ENCODE data around the gene RTKN. TPM values are rescaled to one million over a fixed set of nuclear protein-coding genes. Genes with fewer than 3 reads are reported as not detected.
"Not testable (repeated sequence)": the region's sequence is repeated elsewhere in the genome, so short reads cannot be mapped to it uniquely, and the experiment has no call there.

Gene RTKN
- polyA plus RNA-seq, 3 donors: 0.07 TPM; not detected in 2

- H3K4me2 ChIP-seq (replicated peaks; ENCODE audit: extremely low read depth, low read length, poor library complexity, severe bottlenecking); DNase-seq; H2AFZ ChIP-seq (ENCODE audit: insufficient read depth, low read depth, low read length, poor library complexity, severe bottlenecking); H3K9ac ChIP-seq (ENCODE audit: insufficient read depth, low read length, poor library complexity, severe bottlenecking); H3K9me3 Mint-ChIP-seq; H3K9me3 ChIP-seq (replicated peaks in 1 of 2; ENCODE audit: control insufficient read depth in 1 of 2, insufficient read depth in 1 of 2, low read length in 2 of 2); H4K20me1 ChIP-seq (ENCODE audit: insufficient read depth, low read length); H3K27ac ChIP-seq (ENCODE audit: low read depth in 1 of 2, low read length in 2 of 2); H3K27me3 ChIP-seq (ENCODE audit: control insufficient read depth in 2 of 2, insufficient read depth in 2 of 2, low read length in 2 of 2); H3K27me3 Mint-ChIP-seq (ENCODE audit: low read depth in 3 of 3): not testable (repeated sequence)
- peak overlapping the region in 3 of 7 donors; percentile 66 to 76 (median 76) for H3K27ac Mint-ChIP-seq
- H3K36me3 Mint-ChIP-seq: peaks cover 25 to 34% of the 10 kb centered on the region in 2 donors
- peak overlapping the region in 1 of 3 experiments; percentile 90 for H3K4me3 ChIP-seq (replicated peaks in 1 of 3; ENCODE audit: low read depth in 2 of 3, low read length in 3 of 3)
- intact Hi-C loops (cut with micrococcal nuclease): loop anchor here (5.0 kb wide), 1 partner anchor 68 kb away; the partner anchor contains the start of genes AUP1 (in 2 of the 2), DQX1 (in 2 of the 2) and HTRA2 (in 2 of the 2)
- peaks cover 37 to 45% of the 10 kb centered on the region in 2 donors for H3K4me1 ChIP-seq (ENCODE audit: control insufficient read depth in 1 of 2, insufficient read depth in 2 of 2, low read length in 2 of 2)
- peak overlapping the region; percentile 28 to 94 for H3K4me3 Mint-ChIP-seq
- H3K4me1 Mint-ChIP-seq: peaks cover 52% of the 10 kb centered on the region
- WGBS (ENCODE audit: insufficient coverage): 90% methylated on average over 13 of the region's 13 CpGs
- peaks cover 28% of the 10 kb centered on the region for H3K79me2 ChIP-seq (ENCODE audit: insufficient read depth, low read length)
- peaks cover 19 to 24% of the 10 kb centered on the region in 2 donors for H3K36me3 ChIP-seq (replicated peaks in 1 of 2; ENCODE audit: control insufficient read depth in 1 of 2, insufficient read depth in 2 of 2, low read length in 2 of 2)
Observed at GRCh38 chr2:74459503-74460118, 17.9 kb upstream of the RTKN start.

GRCh38 chr2:74458938-74459363, 17.2 kb upstream of the RTKN start:
- Histone ChIP-seq H3K4me1 (ENCODE audit: control insufficient read depth in 1 of 2, insufficient read depth in 2 of 2, low read length in 2 of 2) (peaks cover 35 to 42% of the 10 kb centered on the region in 2 donors), H3K9me3 (replicated peaks in 1 of 2; ENCODE audit: control insufficient read depth in 1 of 2, insufficient read depth in 1 of 2, low read length in 2 of 2) (no peaks in the 10 kb centered on the region), H3K36me3 (replicated peaks in 1 of 2; ENCODE audit: control insufficient read depth in 1 of 2, insufficient read depth in 2 of 2, low read length in 2 of 2) (peaks cover 19 to 24% of the 10 kb centered on the region in 2 donors), H3K27me3 (ENCODE audit: control insufficient read depth in 2 of 2, insufficient read depth in 2 of 2, low read length in 2 of 2) (no peaks in the 10 kb centered on the region), H3K4me3 (replicated peaks in 1 of 3; ENCODE audit: low read depth in 2 of 3, low read length in 3 of 3) (peak overlapping the region; percentile 74 to 90 (median 80)), H4K20me1 (ENCODE audit: insufficient read depth, low read length) (no peaks in the 10 kb centered on the region), H3K27ac (ENCODE audit: low read depth in 1 of 2, low read length in 2 of 2) (peak overlapping the region; percentile 81), H3K9ac (ENCODE audit: insufficient read depth, low read length, poor library complexity, severe bottlenecking) (peak overlapping the region; percentile 67), H3K79me2 (ENCODE audit: insufficient read depth, low read length) (peaks cover 21% of the 10 kb centered on the region), H2AFZ (ENCODE audit: insufficient read depth, low read depth, low read length, poor library complexity, severe bottlenecking) (peak overlapping the region; percentile 83), H3K4me2 (replicated peaks; ENCODE audit: extremely low read depth, low read length, poor library complexity, severe bottlenecking) (peak overlapping the region; percentile 100)
- TF ChIP-seq CTCF (IDR thresholded peaks at IDR 0.05): no peak
- peaks cover 49% of the 10 kb centered on the region for H3K4me1 Mint-ChIP-seq
- no CpG with 5 or more reads among the region's 10 CpGs for WGBS (ENCODE audit: insufficient coverage)
- peaks cover 0 to 2% (median 0%) of the 10 kb centered on the region in 3 donors for H3K27me3 Mint-ChIP-seq (ENCODE audit: low read depth in 3 of 3)
- peak overlapping the region; percentile 66 to 96 (median 93) for H3K27ac Mint-ChIP-seq
- intact Hi-C loops (cut with micrococcal nuclease): loop anchor here (5.0 kb wide), 1 partner anchor 68 kb away; the partner anchor contains the start of genes AUP1 (in 2 of the 2), DQX1 (in 2 of the 2) and HTRA2 (in 2 of the 2)
- DNase-seq: no peak
- H3K36me3 Mint-ChIP-seq: peaks cover 25 to 34% of the 10 kb centered on the region in 2 donors
- peak overlapping the region; percentile 92 to 94 for H3K4me3 Mint-ChIP-seq
- peaks cover 0 to 3% (median 0%) of the 10 kb centered on the region in 7 donors for H3K9me3 Mint-ChIP-seq
